Measurements from ENCODE around the gene GRIA1. TPM values are rescaled to one million over a fixed set of nuclear protein-coding genes. Genes with fewer than 3 reads are reported as not detected.

GRIA1 gene
- total RNA-seq, 4 donors from 2014 or later: 0.63 to 1.2 (median 0.93) TPM

DNA sequence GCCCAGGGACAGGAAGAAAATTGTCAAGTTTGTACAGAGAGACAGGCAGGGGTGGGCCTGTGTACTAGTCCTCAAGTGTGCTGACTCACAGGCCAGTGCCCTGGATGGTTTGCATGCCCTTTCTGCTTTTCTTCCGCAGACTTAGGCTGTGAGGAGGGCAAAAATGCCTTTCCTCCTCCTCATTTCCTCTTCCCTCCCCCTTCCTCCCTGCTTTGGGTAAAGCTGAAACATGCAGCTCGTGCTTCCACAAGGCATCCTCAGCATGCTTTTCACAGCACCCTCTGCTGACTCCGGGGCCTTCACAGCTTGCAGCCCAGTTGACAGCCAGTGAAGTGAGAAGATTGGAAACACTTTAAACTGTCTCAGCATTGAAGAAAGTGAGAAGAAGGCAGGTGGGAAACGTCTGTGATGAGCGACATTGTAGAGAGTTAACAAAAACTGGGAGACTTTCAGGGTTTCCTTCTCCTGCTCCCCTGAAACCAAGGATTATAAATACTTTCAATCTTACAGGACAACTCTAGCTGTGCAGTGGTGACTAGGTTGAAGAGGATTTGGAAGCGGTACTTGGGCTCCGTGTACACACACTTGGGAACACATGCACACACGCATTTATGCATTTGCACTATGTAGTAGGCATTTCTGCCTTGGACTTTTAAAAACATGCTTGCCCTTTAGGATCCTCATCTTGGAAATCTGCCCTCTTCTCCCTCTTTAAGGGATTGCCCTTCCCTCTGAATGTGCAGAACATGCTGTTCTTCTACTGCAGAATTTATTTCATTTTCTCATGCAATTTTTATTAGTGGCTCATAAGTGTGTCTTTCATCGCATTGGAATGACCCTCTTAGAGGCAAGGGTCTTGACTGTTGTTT, 138.8 kb downstream of the GRIA1 start:
- intact Hi-C loops (cut with DNase I): no loop called here
- 60% methylated on average over 9 of the region's 9 CpGs for WGBS
- TF ChIP-seq EP300 (IDR thresholded peaks at IDR 0.05): no peak
- no peak for TF ChIP-seq POLR2A (IDR thresholded peaks at IDR 0.05; ENCODE audit: low read depth)
- TF ChIP-seq, protein P1, sequence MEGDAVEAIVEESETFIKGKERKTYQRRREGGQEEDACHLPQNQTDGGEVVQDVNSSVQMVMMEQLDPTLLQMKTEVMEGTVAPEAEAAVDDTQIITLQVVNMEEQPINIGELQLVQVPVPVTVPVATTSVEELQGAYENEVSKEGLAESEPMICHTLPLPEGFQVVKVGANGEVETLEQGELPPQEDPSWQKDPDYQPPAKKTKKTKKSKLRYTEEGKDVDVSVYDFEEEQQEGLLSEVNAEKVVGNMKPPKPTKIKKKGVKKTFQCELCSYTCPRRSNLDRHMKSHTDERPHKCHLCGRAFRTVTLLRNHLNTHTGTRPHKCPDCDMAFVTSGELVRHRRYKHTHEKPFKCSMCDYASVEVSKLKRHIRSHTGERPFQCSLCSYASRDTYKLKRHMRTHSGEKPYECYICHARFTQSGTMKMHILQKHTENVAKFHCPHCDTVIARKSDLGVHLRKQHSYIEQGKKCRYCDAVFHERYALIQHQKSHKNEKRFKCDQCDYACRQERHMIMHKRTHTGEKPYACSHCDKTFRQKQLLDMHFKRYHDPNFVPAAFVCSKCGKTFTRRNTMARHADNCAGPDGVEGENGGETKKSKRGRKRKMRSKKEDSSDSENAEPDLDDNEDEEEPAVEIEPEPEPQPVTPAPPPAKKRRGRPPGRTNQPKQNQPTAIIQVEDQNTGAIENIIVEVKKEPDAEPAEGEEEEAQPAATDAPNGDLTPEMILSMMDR (IDR thresholded peaks at IDR 0.05): no peak
- no peak for TF ChIP-seq POLR2AphosphoS5 (IDR thresholded peaks at IDR 0.05)
- Histone ChIP-seq H3K27ac (replicated peaks in 1 of 4) (no peak overlapping the region), H3K9me3 (no peaks in the 10 kb centered on the region), H3K36me3 (no peaks in the 10 kb centered on the region), H3K4me3 (no peak overlapping the region), H3K27me3 (no peaks in the 10 kb centered on the region), H3K4me1 (peaks cover 0 to 22% (median 12%) of the 10 kb centered on the region in 4 donors)
- no peak for DNase-seq (ENCODE audit: extremely low spot score)

DNA sequence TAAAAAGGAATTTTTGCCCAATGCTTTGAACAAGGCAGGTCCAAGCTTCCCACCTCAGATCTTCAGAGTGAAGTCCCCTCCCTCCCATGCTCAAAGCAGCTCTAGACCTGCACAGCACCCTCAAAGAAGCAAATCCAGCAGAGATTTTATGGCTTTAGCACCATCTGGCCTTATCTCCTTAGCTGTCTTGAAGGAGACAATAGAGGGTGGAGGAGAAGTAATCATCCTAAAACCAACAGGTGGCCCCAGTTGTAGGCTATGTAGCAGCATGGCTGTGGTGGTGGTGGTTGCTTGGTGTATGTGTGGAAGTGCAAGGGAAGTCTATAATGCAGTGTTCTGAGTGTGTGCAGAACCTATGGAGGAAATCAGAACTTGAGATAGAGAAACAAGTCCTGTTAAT, 140.1 kb downstream of the GRIA1 start:
- H3K4me1 ChIP-seq: peaks cover 0 to 22% (median 12%) of the 10 kb centered on the region in 4 donors
- H3K27ac ChIP-seq (replicated peaks in 1 of 4): no peak overlapping the region
- no peaks in the 10 kb centered on the region for H3K9me3 ChIP-seq
- no peaks in the 10 kb centered on the region for H3K36me3 ChIP-seq
- no peak for TF ChIP-seq POLR2A (IDR thresholded peaks at IDR 0.05; ENCODE audit: low read depth)
- no peak for TF ChIP-seq EP300 (IDR thresholded peaks at IDR 0.05)
- no peak for TF ChIP-seq POLR2AphosphoS5 (IDR thresholded peaks at IDR 0.05)
- TF ChIP-seq, protein P1 (IDR thresholded peaks at IDR 0.05): no peak
- intact Hi-C loops (cut with DNase I): no loop called here
- no peak for DNase-seq (ENCODE audit: extremely low spot score)
- H3K27me3 ChIP-seq: no peaks in the 10 kb centered on the region
- no peak overlapping the region for H3K4me3 ChIP-seq

GRCh38 chr5:153632748-153633290, 142.3 kb downstream of the GRIA1 start:
- no peak for DNase-seq (ENCODE audit: extremely low spot score)
- TF ChIP-seq POLR2A (IDR thresholded peaks at IDR 0.05; ENCODE audit: low read depth) (no peak), EP300 (IDR thresholded peaks at IDR 0.05) (no peak), POLR2AphosphoS5 (IDR thresholded peaks at IDR 0.05) (no peak)
- TF ChIP-seq, protein P1 (IDR thresholded peaks at IDR 0.05): no peak
- no peaks in the 10 kb centered on the region for H3K27me3 ChIP-seq

DNA sequence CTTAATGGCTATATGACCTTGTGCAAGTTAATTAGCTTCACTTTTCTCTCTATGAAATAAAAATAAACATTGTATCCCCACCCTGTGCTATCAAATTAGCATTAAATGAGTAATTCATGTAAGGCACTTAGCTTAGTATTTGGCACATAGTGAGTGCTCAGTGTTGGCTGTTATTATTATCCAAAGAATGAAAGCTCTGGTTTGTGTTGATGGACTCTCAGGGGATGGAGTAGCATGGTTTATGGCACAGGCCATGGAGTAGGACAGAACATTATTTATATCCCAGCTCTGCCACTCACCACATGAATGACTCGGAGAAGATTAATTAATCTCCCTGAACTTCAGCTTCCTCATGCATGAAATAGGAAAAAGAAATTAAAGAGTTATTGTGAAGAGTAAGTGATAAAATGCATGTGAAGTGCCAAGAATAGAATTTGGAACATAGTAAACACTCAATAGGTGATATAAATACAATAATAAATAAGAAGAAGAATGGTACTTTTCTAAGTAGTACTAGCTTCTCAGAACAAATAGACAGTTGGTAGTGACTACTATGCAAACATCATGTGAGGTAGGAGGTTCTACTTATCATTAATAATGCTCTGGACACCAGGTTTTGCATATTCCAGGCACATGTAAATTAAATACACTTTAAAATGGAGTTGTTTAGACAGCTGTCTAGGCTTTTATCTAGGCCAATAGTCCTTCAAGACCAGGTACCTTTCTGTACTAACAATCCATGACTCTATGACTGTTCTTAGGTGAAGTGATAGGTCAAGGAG, 146.4 kb downstream of the GRIA1 start:
- H3K36me3 ChIP-seq: no peaks in the 10 kb centered on the region
- WGBS: 61% methylated on average over 1 of the region's 1 CpG
- DNase-seq (ENCODE audit: extremely low spot score): no peak
- H3K4me3 ChIP-seq: no peak overlapping the region
- no peaks in the 10 kb centered on the region for H3K9me3 ChIP-seq
- H3K4me1 ChIP-seq: peaks cover 9 to 11% (median 10%) of the 10 kb centered on the region in 4 donors
- no peaks in the 10 kb centered on the region for H3K27me3 ChIP-seq
- intact Hi-C loops (cut with DNase I): no loop called here
- TF ChIP-seq POLR2A (IDR thresholded peaks at IDR 0.05; ENCODE audit: low read depth) (no peak), POLR2AphosphoS5 (IDR thresholded peaks at IDR 0.05) (no peak), EP300 (IDR thresholded peaks at IDR 0.05) (no peak)
- TF ChIP-seq, protein P1 (IDR thresholded peaks at IDR 0.05): no peak
- no peak overlapping the region for H3K27ac ChIP-seq (replicated peaks in 1 of 4)

More at GRCh38 chr5:153632748-153633290, 142.3 kb downstream of the GRIA1 start:
- no peaks in the 10 kb centered on the region for H3K36me3 ChIP-seq
- peaks cover 0 to 15% (median 10%) of the 10 kb centered on the region in 4 donors for H3K4me1 ChIP-seq
- no peak overlapping the region for H3K4me3 ChIP-seq
- intact Hi-C loops (cut with DNase I): no loop called here
- no peaks in the 10 kb centered on the region for H3K9me3 ChIP-seq
- H3K27ac ChIP-seq (replicated peaks in 1 of 4): no peak overlapping the region
